Measurements from ENCODE around the gene TMBIM6. TPM values are rescaled to one million over a fixed set of nuclear protein-coding genes. Genes with fewer than 3 reads are reported as not detected.

Gene TMBIM6
- total and polyA plus RNA-seq, 9 of the 15 experiments (the other 6 are each of a cell fraction or from before 2014, with no cell fraction given), result 147 to 1,288 (median 352) TPM

- H3K4me3 ChIP-seq, result no peak overlapping the region
- FAIRE-seq (no peak), DNase-seq (ENCODE audit: extremely low read depth in 1 of 4, low spot score in 3 of 4) (no peak), ATAC-seq (no peak)
- 80% methylated on average over 3 of the region's 3 CpGs for WGBS (ENCODE audit: insufficient coverage, low coverage, missing lambda C conversion rate)
- CTCF ChIA-PET (ENCODE audit: low intra/inter-chr PET ratio), result no interaction called here
- H3K9me1 ChIP-seq (ENCODE audit: control insufficient read depth, insufficient read depth, low read length), result peaks cover 4% of the 10 kb centered on the region
- no peak overlapping the region for H2AFZ ChIP-seq (ENCODE audit: low read depth, low read length)
- POLR2A ChIA-PET, result interaction anchor here (0.7 to 3.0 kb wide), 7 partner anchors 9 to 125 kb away, joined by 3 to 22 read pairs (median 4); partner anchors contain the start of gene PRPF40B
- H3K27ac ChIP-seq (ENCODE audit: extremely low read depth, low read depth, low read length), result no peak overlapping the region
- H3K27me3 ChIP-seq (ENCODE audit: control insufficient read depth in 2 of 2, insufficient read depth in 2 of 2, low read length in 2 of 2), result no peaks in the 10 kb centered on the region
- peaks cover 18% of the 10 kb centered on the region for H4K20me1 ChIP-seq (replicated peaks; ENCODE audit: control insufficient read depth, insufficient read depth, low read length)
- no peak for TF ChIP-seq ZFP36 (IDR thresholded peaks at IDR 0.05; ENCODE audit: low read depth, low read length, partially characterized antibody)
- TF ChIP-seq CBFB (CRISPR knock-in tag; IDR thresholded peaks at IDR 0.05), result no peak
- TF ChIP-seq ZNF717 (CRISPR knock-in tag; IDR thresholded peaks at IDR 0.05), result no peak
- TF ChIP-seq POLR2H (tag; IDR thresholded peaks at IDR 0.05; ENCODE audit: low read depth), result peak; percentile 29; the same call in 1 of the 2 replicates
- TF ChIP-seq ZNF780A (CRISPR knock-in tag; IDR thresholded peaks at IDR 0.05), result no peak
- no peaks in the 10 kb centered on the region for H3K9me3 ChIP-seq (replicated peaks; ENCODE audit: control insufficient read depth, insufficient read depth, low read depth, low read length)
- H3K36me3 ChIP-seq (ENCODE audit: control insufficient read depth, insufficient read depth, low read length), result peaks cover 70% of the 10 kb centered on the region
- BruUV-seq (replicated peaks), result no TSS peak
- no peak overlapping the region for H3K4me2 ChIP-seq (ENCODE audit: insufficient read depth, low read length)
- H3K79me2 ChIP-seq (ENCODE audit: control insufficient read depth, insufficient read depth, low read length), result peaks cover 99% of the 10 kb centered on the region
- intact Hi-C loops (cut with micrococcal nuclease) (no loop called here), in situ Hi-C loops (cut with MboI) (no loop called here)
- H3K9ac ChIP-seq (ENCODE audit: insufficient read depth in 1 of 2, low read depth in 2 of 2, low read length in 2 of 2), result no peak overlapping the region
- peaks cover 3 to 40% of the 10 kb centered on the region in 2 experiments; a peak in 4 of 5 replicates for H3K4me1 ChIP-seq (replicated peaks in 1 of 2; ENCODE audit: control insufficient read depth in 2 of 2, insufficient read depth in 2 of 2, low read length in 2 of 2)
Observed at GRCh38 chr12:49748800-49749199, 7.4 kb downstream of the TMBIM6 start.

Measured in K562 (cell line).